Pulmonary artery endothelial cell (primary cell): ENCODE data around the gene LST1. TPM values are rescaled to one million over a fixed set of nuclear protein-coding genes. Genes with fewer than 3 reads are reported as not detected.

Source experiments
- DNase-seq: peaks from one replicate; pipeline ENCODE4 v3.0.0-alpha.2; 2011; ENCODE audit warnings: low read depth, low spot score
- total RNA-seq: library from RNA; depleted of rRNA; stranded (reverse); fragments of >200 nt; gene quantifications from 2 replicates; pipeline ENCODE4 v1.2.3, GENCODE V29; 2014

Gene LST1
- total RNA-seq, result 0.14 and 0.73 TPM in 2 replicates

GRCh38 chr6:31586008-31586407 lies at the start of gene LST1:
LST1 (plus strand) TSS chr6:31586277; CDS start chr6:31587300, 1,023 bp downstream.
- DNase-seq, result no peak

- no peak for DNase-seq
These were observed 47.2 kb upstream of the LST1 start for GRCh38 chr6:31538805-31539400.

- DNase-seq, result no peak
These were observed 45.4 kb upstream of the LST1 start for GRCh38 chr6:31540640-31541039.

GRCh38 chr6:31541059-31541657 lies 44.9 kb upstream of the LST1 start:
- DNase-seq, result no peak

GRCh38 chr6:31541658-31542521 lies 44.2 kb upstream of the LST1 start, which contains the start of gene DDX39B:
DDX39B (minus strand) TSS chr6:31542003; CDS start chr6:31540532, 1,471 bp downstream.
- DNase-seq, result peak; percentile 90

GRCh38 chr6:31543639-31544038 lies 42.4 kb upstream of the LST1 start:
- DNase-seq, result no peak

GRCh38 chr6:31544676-31545075 lies 41.4 kb upstream of the LST1 start:
- DNase-seq, result no peak

- no peak for DNase-seq
These were observed 40.8 kb upstream of the LST1 start for GRCh38 chr6:31545291-31545690.

GRCh38 chr6:31546339-31546957 lies 39.6 kb upstream of the LST1 start, which contains the start of gene ATP6V1G2:
ATP6V1G2 (minus strand) TSS chr6:31546608; CDS start chr6:31546559, 49 bp downstream.
- peak; percentile 72 for DNase-seq

GRCh38 chr6:31546958-31547726 lies 38.9 kb upstream of the LST1 start, which contains the start of gene NFKBIL1:
NFKBIL1 (plus strand) TSS chr6:31547608; CDS start chr6:31547695, 87 bp downstream.
- peak; percentile 91 for DNase-seq

- DNase-seq, result no peak
These were observed 38.1 kb upstream of the LST1 start for GRCh38 chr6:31547727-31548543.

- DNase-seq, result no peak
These were observed 37.6 kb upstream of the LST1 start for GRCh38 chr6:31548544-31548873.

- DNase-seq, result peak; percentile 66
These were observed 34.7 kb upstream of the LST1 start for GRCh38 chr6:31551371-31551770.

GRCh38 chr6:31556307-31556706 lies 29.8 kb upstream of the LST1 start:
- no peak for DNase-seq

- DNase-seq, result no peak
These were observed 28.4 kb upstream of the LST1 start for GRCh38 chr6:31557443-31558317.

- DNase-seq, result no peak
These were observed 27.8 kb upstream of the LST1 start for GRCh38 chr6:31558318-31558625.

- no peak for DNase-seq
These were observed 27.2 kb upstream of the LST1 start for GRCh38 chr6:31558631-31559500.

- no peak for DNase-seq
These were observed 26.5 kb upstream of the LST1 start for GRCh38 chr6:31559606-31559957.
